CD14-positive monocyte (primary cell): ENCODE measurements around the gene DEAF1. TPM values are rescaled to one million over a fixed set of nuclear protein-coding genes. Genes with fewer than 3 reads are reported as not detected.

Experiments used
- DNase-seq, 3 donors: peaks; one replicate each; pipeline ENCODE4 v3.0.0-alpha.2; 2011 to 2022
- H2AFZ ChIP-seq: 2 replicates; pipeline ENCODE4 v1.6.0; 2012; ENCODE audit warnings: mild to moderate bottlenecking, low read depth, low read length, inconsistent platforms; ENCODE audit not compliant: insufficient read depth, poor library complexity, severe bottlenecking
- H3K27ac ChIP-seq, 2 donors: 1 replicate in 1 of 2; 2 replicates in 1 of 2; pipeline ENCODE4 v1.5.1; 2012 to 2013; ENCODE audit warnings: low read length in 2 of 2, control low read depth in 1 of 2, inconsistent platforms in 1 of 2, low read depth in 1 of 2, mild to moderate bottlenecking in 1 of 2
- H3K27me3 ChIP-seq, 2 donors: one replicate each; pipeline versions ENCODE4 v1.6.0 to v1.6.1; 2011 to 2013; ENCODE audit warnings: low read length in 2 of 2; ENCODE audit not compliant: control insufficient read depth in 2 of 2, insufficient read depth in 2 of 2
- H3K36me3 ChIP-seq, 2 donors: replicated peaks in 1 of 2; 1 replicate in 1 of 2; 2 replicates in 1 of 2; pipeline versions ENCODE4 v1.5.1 to v1.6.1; 2012 to 2013; ENCODE audit warnings: low read length in 2 of 2, control low read depth in 1 of 2, inconsistent platforms in 1 of 2, mild to moderate bottlenecking in 1 of 2; ENCODE audit not compliant: insufficient read depth in 2 of 2, control insufficient read depth in 1 of 2
- H3K4me1 ChIP-seq, 2 donors: 1 replicate in 1 of 2; 2 replicates in 1 of 2; pipeline versions ENCODE4 v1.5.1 to v1.6.1; 2012 to 2013; ENCODE audit warnings: low read length in 2 of 2, control low read depth in 1 of 2, inconsistent platforms in 1 of 2, mild to moderate bottlenecking in 1 of 2, moderate library complexity in 1 of 2; ENCODE audit not compliant: insufficient read depth in 2 of 2, control insufficient read depth in 1 of 2
- H3K4me2 ChIP-seq: replicated peaks from 2 replicates; pipeline ENCODE3; 2012; ENCODE audit warnings: low read length, moderate library complexity, mild to moderate bottlenecking; ENCODE audit not compliant: poor library complexity, severe bottlenecking; ENCODE audit errors: extremely low read depth
- H3K4me3 ChIP-seq, 3 experiments: fragments of 200-600 bp in 1 of 3; sonication (generic) in 1 of 3; replicated peaks in 1 of 3; 1 replicate in 2 of 3; 2 replicates in 1 of 3; pipeline ENCODE4 v1.5.1; 2011 to 2013; ENCODE audit warnings: low read length in 3 of 3, mild to moderate bottlenecking in 3 of 3, control low read depth in 2 of 3, low read depth in 2 of 3, inconsistent platforms in 1 of 3, moderate library complexity in 1 of 3
- H3K79me2 ChIP-seq: 2 replicates; pipeline ENCODE4 v1.6.0; 2012; ENCODE audit warnings: mild to moderate bottlenecking, control low read depth, inconsistent platforms, low read length, moderate library complexity; ENCODE audit not compliant: insufficient read depth
- H3K9ac ChIP-seq: 2 replicates; pipeline ENCODE4 v1.6.0; 2017; ENCODE audit warnings: low read length, mild to moderate bottlenecking; ENCODE audit not compliant: insufficient read depth, poor library complexity, severe bottlenecking
- H3K9me3 ChIP-seq, 2 donors: replicated peaks in 1 of 2; 1 replicate in 1 of 2; 2 replicates in 1 of 2; pipeline versions ENCODE4 v1.5.1 to v1.6.1; 2012 to 2013; ENCODE audit warnings: low read length in 2 of 2, control low read depth in 1 of 2; ENCODE audit not compliant: control insufficient read depth in 1 of 2, insufficient read depth in 1 of 2
- H4K20me1 ChIP-seq: 2 replicates; pipeline ENCODE4 v1.6.0; 2012; ENCODE audit warnings: mild to moderate bottlenecking, low read length, control low read depth, moderate library complexity; ENCODE audit not compliant: insufficient read depth
- H3K27ac Mint-ChIP-seq, 7 donors: one replicate each; pipeline ENCODE4 v1.8.0; 2020; ENCODE audit warnings: mild to moderate bottlenecking in 7 of 7, mixed read lengths in 7 of 7, moderate library complexity in 6 of 7, inconsistent platforms in 2 of 7
- H3K27me3 Mint-ChIP-seq, 3 donors: one replicate each; pipeline ENCODE4 v1.8.0; 2021 to 2022; ENCODE audit warnings: low read depth in 3 of 3, mild to moderate bottlenecking in 3 of 3, mixed read lengths in 3 of 3, moderate library complexity in 3 of 3, inconsistent platforms in 1 of 3
- H3K36me3 Mint-ChIP-seq, 2 donors: one replicate each; pipeline ENCODE4 v1.8.0; 2020; ENCODE audit warnings: mixed read lengths in 2 of 2, inconsistent platforms in 1 of 2, mild to moderate bottlenecking in 1 of 2
- H3K4me1 Mint-ChIP-seq: one replicate; pipeline ENCODE4 v1.8.0; 2020; ENCODE audit warnings: mild to moderate bottlenecking, mixed read lengths
- H3K4me3 Mint-ChIP-seq, 2 donors: one replicate each; pipeline ENCODE4 v1.8.0; 2020; ENCODE audit warnings: mild to moderate bottlenecking in 2 of 2, mixed read lengths in 2 of 2, moderate library complexity in 1 of 2
- H3K9me3 Mint-ChIP-seq, 7 donors: one replicate each; pipeline ENCODE4 v1.8.0; 2020 to 2022; ENCODE audit warnings: mixed read lengths in 7 of 7, mild to moderate bottlenecking in 6 of 7, moderate library complexity in 6 of 7, inconsistent platforms in 2 of 7
- WGBS: methylation state at CpG from one replicate; pipeline ENCODE4 v1.1.5; 2013; ENCODE audit warnings: missing lambda C conversion rate; ENCODE audit not compliant: insufficient coverage; 5-methylcytosine and 5-hydroxymethylcytosine counted together
- intact Hi-C, 2 donors: fragments of 100-400 bp; cut with micrococcal nuclease; formaldehyde crosslinking; loops; one replicate each; pipeline versions ENCODE4 v1.15.0 to v1.15.1; 2023
- polyA plus RNA-seq, 3 donors: library from polyadenylated mRNA; depleted of rRNA in 1 of 3; unstranded in 2 of 3; stranded (reverse) in 1 of 3; fragments of 300-500 nt in 2 of 3; fragments of >200 nt in 1 of 3; fragmentation: Illumina TruSeq in 2 of 3; gene quantifications; 1 replicate in 2 of 3; 2 replicates in 1 of 3; pipeline ENCODE4 v1.2.3, GENCODE V29; 2012 to 2021
- TF ChIP-seq, protein P1 (sequence below): fragments of 200-600 bp; IDR thresholded peaks from one replicate; pipeline ENCODE4 v1.8.0; 2022; ENCODE audit warnings: antibody characterized with exemption, mild to moderate bottlenecking

Gene DEAF1
- polyA plus RNA-seq, 3 donors, result 18.0 to 22.3 (median 22.2) TPM

DNA sequence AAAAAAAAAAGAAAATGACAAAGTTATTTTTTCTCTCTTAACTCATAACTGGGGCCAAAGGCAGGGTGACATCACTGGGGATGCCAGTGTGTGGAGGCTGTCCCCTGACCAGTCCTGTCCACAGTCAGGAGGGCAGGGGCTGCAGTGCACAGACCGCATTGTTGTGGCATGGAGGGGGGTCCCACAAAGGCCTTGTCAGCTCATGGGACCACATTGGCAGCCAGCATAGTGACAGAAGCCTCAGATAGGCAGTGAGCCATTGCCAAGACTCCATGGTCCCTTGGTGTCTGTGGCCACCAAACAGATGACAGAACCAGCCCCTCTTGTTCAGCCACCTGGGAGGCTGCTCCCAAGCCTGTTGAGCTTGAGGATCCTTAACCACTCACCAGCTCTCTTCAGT is 4.7 kb upstream of the DEAF1 start:
- H3K27ac Mint-ChIP-seq, result no peak overlapping the region
- peaks cover 24% of the 10 kb centered on the region for H3K79me2 ChIP-seq
- peaks cover 23% of the 10 kb centered on the region for H4K20me1 ChIP-seq
- peaks cover 32 to 60% of the 10 kb centered on the region in 2 donors for H3K36me3 Mint-ChIP-seq
- H3K27me3 Mint-ChIP-seq, result peaks cover 0 to 4% (median under 1%) of the 10 kb centered on the region in 3 donors
- H2AFZ ChIP-seq, result no peak overlapping the region
- peaks cover 0 to 3% of the 10 kb centered on the region in 2 donors for H3K27me3 ChIP-seq
- peaks cover 45% of the 10 kb centered on the region for H3K4me1 Mint-ChIP-seq
- intact Hi-C loops, result loop anchor here in 1 of 2 donors (10.0 kb wide), 1 partner anchor 685 kb away; the partner anchor contains the start of gene BRSK2
- no peak overlapping the region for H3K9ac ChIP-seq
- no peaks in the 10 kb centered on the region for H3K9me3 ChIP-seq
- WGBS, result 86% methylated on average over 1 of the region's 1 CpG
- no peak overlapping the region for H3K4me3 Mint-ChIP-seq
- TF ChIP-seq, protein P1, sequence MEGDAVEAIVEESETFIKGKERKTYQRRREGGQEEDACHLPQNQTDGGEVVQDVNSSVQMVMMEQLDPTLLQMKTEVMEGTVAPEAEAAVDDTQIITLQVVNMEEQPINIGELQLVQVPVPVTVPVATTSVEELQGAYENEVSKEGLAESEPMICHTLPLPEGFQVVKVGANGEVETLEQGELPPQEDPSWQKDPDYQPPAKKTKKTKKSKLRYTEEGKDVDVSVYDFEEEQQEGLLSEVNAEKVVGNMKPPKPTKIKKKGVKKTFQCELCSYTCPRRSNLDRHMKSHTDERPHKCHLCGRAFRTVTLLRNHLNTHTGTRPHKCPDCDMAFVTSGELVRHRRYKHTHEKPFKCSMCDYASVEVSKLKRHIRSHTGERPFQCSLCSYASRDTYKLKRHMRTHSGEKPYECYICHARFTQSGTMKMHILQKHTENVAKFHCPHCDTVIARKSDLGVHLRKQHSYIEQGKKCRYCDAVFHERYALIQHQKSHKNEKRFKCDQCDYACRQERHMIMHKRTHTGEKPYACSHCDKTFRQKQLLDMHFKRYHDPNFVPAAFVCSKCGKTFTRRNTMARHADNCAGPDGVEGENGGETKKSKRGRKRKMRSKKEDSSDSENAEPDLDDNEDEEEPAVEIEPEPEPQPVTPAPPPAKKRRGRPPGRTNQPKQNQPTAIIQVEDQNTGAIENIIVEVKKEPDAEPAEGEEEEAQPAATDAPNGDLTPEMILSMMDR, result no peak
- peaks cover 11 to 36% of the 10 kb centered on the region in 2 donors for H3K36me3 ChIP-seq
- H3K4me2 ChIP-seq, result no peak overlapping the region
- H3K4me1 ChIP-seq, result peaks cover 42 to 53% of the 10 kb centered on the region in 2 donors
- peaks cover 0 to 2% (median 0%) of the 10 kb centered on the region in 7 donors for H3K9me3 Mint-ChIP-seq
- DNase-seq, result no peak
- H3K4me3 ChIP-seq, result no peak overlapping the region
- H3K27ac ChIP-seq, result peak overlapping the region in 1 of 2 donors; percentile 41

DNA sequence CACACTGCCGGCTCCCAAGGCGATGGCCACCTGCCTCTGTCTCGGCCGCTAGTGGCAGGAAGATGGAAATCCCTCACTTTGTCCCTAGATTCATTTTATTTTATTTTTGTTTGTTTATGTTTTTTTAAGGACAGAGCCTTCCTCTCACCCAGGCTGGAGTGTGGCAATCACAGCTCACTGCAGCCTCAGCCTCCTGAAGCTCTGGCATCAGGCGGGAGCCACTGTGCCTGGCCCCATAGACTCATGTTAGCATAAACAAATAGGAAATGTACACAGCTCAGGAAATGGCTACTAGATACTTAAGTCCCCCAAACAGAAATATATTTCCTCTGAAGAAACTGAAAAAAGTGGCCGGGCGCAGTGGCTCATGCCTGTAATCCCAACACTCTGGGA is 4.1 kb upstream of the DEAF1 start:
- H3K4me1 Mint-ChIP-seq, result peaks cover 45% of the 10 kb centered on the region
- Histone ChIP-seq H2AFZ (no peak overlapping the region), H3K9me3 (no peaks in the 10 kb centered on the region), H3K4me3 (peak overlapping the region in 1 of 3 experiments; percentile 87), H3K27me3 (no peaks in the 10 kb centered on the region), H3K4me1 (peaks cover 44 to 59% of the 10 kb centered on the region in 2 donors), H3K27ac (peak overlapping the region; percentile 95 to 98), H3K79me2 (peaks cover 26% of the 10 kb centered on the region), H3K36me3 (peaks cover 11 to 32% of the 10 kb centered on the region in 2 donors), H3K4me2 (peak overlapping the region; percentile 84), H3K9ac (peak overlapping the region; percentile 43), H4K20me1 (peaks cover 19% of the 10 kb centered on the region)
- DNase-seq, result no peak
- H3K27me3 Mint-ChIP-seq, result peaks cover 0 to 4% (median 0%) of the 10 kb centered on the region in 3 donors
- H3K36me3 Mint-ChIP-seq, result peaks cover 28 to 57% of the 10 kb centered on the region in 2 donors
- H3K4me3 Mint-ChIP-seq, result no peak overlapping the region
- no peaks in the 10 kb centered on the region for H3K9me3 Mint-ChIP-seq
- peak overlapping the region in 1 of 7 donors; percentile 97 for H3K27ac Mint-ChIP-seq
- WGBS, result 93% methylated on average over 3 of the region's 7 CpGs
- intact Hi-C loops, result loop anchor here in 1 of 2 donors (10.0 kb wide), 1 partner anchor 686 kb away; the partner anchor contains the start of gene BRSK2
- TF ChIP-seq, protein P1, result no peak
